DND-41 (cell line): Measurements from ENCODE around the gene HES3.

ENCODE experiments used
- ATAC-seq: fragments of 200-7000 bp; cut with Tn5 transposase; 3 replicates; pipeline ENCODE4 v1.9.1; 2021; ENCODE audit warnings: low read depth; ENCODE audit not compliant: insufficient read depth
- DNase-seq: peaks from one replicate; pipeline ENCODE4 v3.0.0-alpha.2; 2020
- H2AFZ ChIP-seq: 2 replicates; pipeline ENCODE4 v1.6.0; 2012; ENCODE audit warnings: low read depth, low read length
- H3K27ac ChIP-seq: 2 replicates; pipeline ENCODE4 v1.5.1; 2012; ENCODE audit warnings: low read length, inconsistent platforms
- H3K27me3 ChIP-seq: fragments of 200-600 bp; sonication (generic); 2 replicates; pipeline ENCODE4 v1.6.0; 2012; ENCODE audit warnings: low read length, mild to moderate bottlenecking, inconsistent platforms; ENCODE audit not compliant: insufficient read depth, poor library complexity
- H3K36me3 ChIP-seq: 2 replicates; pipeline ENCODE4 v1.5.1; 2012; ENCODE audit warnings: low read length, inconsistent platforms; ENCODE audit not compliant: insufficient read depth
- H3K4me1 ChIP-seq: 2 replicates; pipeline ENCODE4 v1.5.1; 2012; ENCODE audit warnings: mild to moderate bottlenecking, low read length; ENCODE audit not compliant: insufficient read depth
- H3K4me2 ChIP-seq: 2 replicates; pipeline ENCODE4 v1.6.0; 2012; ENCODE audit warnings: mild to moderate bottlenecking, moderate library complexity, low read length, inconsistent platforms; ENCODE audit not compliant: insufficient read depth
- H3K4me3 ChIP-seq, 2 experiments: fragments of 200-600 bp in 1 of 2; shearing (Covaris generic) in 1 of 2; 2 replicates each; pipeline ENCODE4 v1.5.1; 2012 to 2016; ENCODE audit warnings: inconsistent platforms in 2 of 2, low read length in 2 of 2, mild to moderate bottlenecking in 2 of 2, low read depth in 1 of 2, moderate library complexity in 1 of 2
- H3K79me2 ChIP-seq: 2 replicates; pipeline ENCODE4 v1.6.0; 2012; ENCODE audit warnings: low read length, inconsistent platforms; ENCODE audit not compliant: insufficient read depth
- H3K9ac ChIP-seq: 2 replicates; pipeline ENCODE4 v1.6.0; 2012; ENCODE audit warnings: low read depth, mild to moderate bottlenecking, inconsistent platforms, low read length, moderate library complexity
- H3K9me3 ChIP-seq: 2 replicates; pipeline ENCODE4 v1.5.1; 2012; ENCODE audit warnings: low read length, moderate library complexity, mild to moderate bottlenecking, inconsistent platforms; ENCODE audit not compliant: insufficient read depth, severe bottlenecking
- H4K20me1 ChIP-seq: 2 replicates; pipeline ENCODE4 v1.6.0; 2012; ENCODE audit warnings: low read length; ENCODE audit not compliant: insufficient read depth
- CTCF ChIP-seq: IDR thresholded peaks from 2 replicates; pipeline ENCODE4 v1.5.1; 2012; ENCODE audit warnings: borderline replicate concordance, low read length, moderate library complexity, mild to moderate bottlenecking; ENCODE audit not compliant: poor library complexity, severe bottlenecking; ENCODE audit errors: extremely low read depth
- EZH2 ChIP-seq: IDR thresholded peaks from 3 replicates; pipeline ENCODE4 v1.6.1; 2012; ENCODE audit warnings: borderline replicate concordance, low read depth, mild to moderate bottlenecking, moderate library complexity, low read length, inconsistent platforms; ENCODE audit not compliant: severe bottlenecking

Gene HES3

GRCh38 chr1:6247651-6248050 is 3.7 kb downstream of the HES3 start:
- Histone ChIP-seq H3K4me1 (peaks cover 8% of the 10 kb centered on the region), H3K27ac (no peak overlapping the region), H3K27me3 (no peaks in the 10 kb centered on the region), H3K79me2 (no peaks in the 10 kb centered on the region), H4K20me1 (peaks cover 32% of the 10 kb centered on the region), H3K36me3 (no peaks in the 10 kb centered on the region), H3K4me3 (no peak overlapping the region), H3K9me3 (no peaks in the 10 kb centered on the region), H3K9ac (no peak overlapping the region), H2AFZ (no peak overlapping the region), H3K4me2 (no peak overlapping the region)
- DNase-seq (no peak), ATAC-seq (no peak)
- no peak for TF ChIP-seq CTCF
- no peak for TF ChIP-seq EZH2

- H3K27ac ChIP-seq: no peak overlapping the region
- no peaks in the 10 kb centered on the region for H3K79me2 ChIP-seq
- ATAC-seq: no peak
- peaks cover 8% of the 10 kb centered on the region for H3K4me1 ChIP-seq
- peaks cover 36% of the 10 kb centered on the region for H4K20me1 ChIP-seq
- no peak overlapping the region for H2AFZ ChIP-seq
- TF ChIP-seq EZH2 (no peak), CTCF (no peak)
- H3K9ac ChIP-seq: no peak overlapping the region
- H3K36me3 ChIP-seq: no peaks in the 10 kb centered on the region
- no peak for DNase-seq
- no peak overlapping the region for H3K4me3 ChIP-seq
- H3K27me3 ChIP-seq: no peaks in the 10 kb centered on the region
- H3K9me3 ChIP-seq: no peaks in the 10 kb centered on the region
- H3K4me2 ChIP-seq: no peak overlapping the region
Observed at GRCh38 chr1:6248161-6248776, 4.3 kb downstream of the HES3 start.

GRCh38 chr1:6248932-6249738 is 5.2 kb downstream of the HES3 start:
- Histone ChIP-seq H3K36me3 (no peaks in the 10 kb centered on the region), H3K9ac (no peak overlapping the region), H2AFZ (no peak overlapping the region), H3K4me2 (no peak overlapping the region), H4K20me1 (peaks cover 33% of the 10 kb centered on the region), H3K27ac (no peak overlapping the region), H3K27me3 (no peaks in the 10 kb centered on the region), H3K79me2 (no peaks in the 10 kb centered on the region), H3K9me3 (no peaks in the 10 kb centered on the region), H3K4me3 (no peak overlapping the region), H3K4me1 (peaks cover 8% of the 10 kb centered on the region)
- no peak for ATAC-seq
- TF ChIP-seq CTCF (no peak), EZH2 (no peak)
- no peak for DNase-seq
